Mesenchymal stem cell (in vitro differentiated cells and primary cell): Measurements from ENCODE around the gene KNTC1.
"Not testable (repeated sequence)": the region's sequence is repeated elsewhere in the genome, so short reads cannot be mapped to it uniquely, and the experiment has no call there.

Source experiments
- DNase-seq: peaks from one replicate; pipeline ENCODE4 v3.0.0-alpha.2; 2013
- H2AFZ ChIP-seq: one replicate; pipeline ENCODE4 v1.6.1; 2013; ENCODE audit warnings: low read depth, mild to moderate bottlenecking, control low read depth, inconsistent platforms, low read length, moderate library complexity
- H2AK5ac ChIP-seq: 2 replicates; pipeline ENCODE4 v1.6.1; 2013; ENCODE audit warnings: low read length, moderate library complexity, mild to moderate bottlenecking, inconsistent platforms; ENCODE audit not compliant: severe bottlenecking
- H2BK120ac ChIP-seq: one replicate; pipeline ENCODE4 v1.6.1; 2013; ENCODE audit warnings: low read depth, mild to moderate bottlenecking, inconsistent platforms, low read length, moderate library complexity
- H2BK12ac ChIP-seq, 2 experiments: one replicate each; pipeline ENCODE4 v1.6.1; 2013; ENCODE audit warnings: inconsistent platforms in 2 of 2, low read length in 2 of 2, mild to moderate bottlenecking in 2 of 2, moderate library complexity in 2 of 2, control low read depth in 1 of 2
- H2BK15ac ChIP-seq: one replicate; pipeline ENCODE4 v1.6.1; 2013; ENCODE audit warnings: mild to moderate bottlenecking, low read depth, inconsistent platforms; ENCODE audit not compliant: poor library complexity, severe bottlenecking
- H2BK5ac ChIP-seq: 2 replicates; pipeline ENCODE4 v1.6.1; 2013; ENCODE audit warnings: low read depth, mild to moderate bottlenecking, low read length, control low read depth, inconsistent platforms; ENCODE audit not compliant: poor library complexity, severe bottlenecking
- H3K14ac ChIP-seq, 2 experiments: one replicate each; pipeline ENCODE4 v1.6.1; 2013; ENCODE audit warnings: inconsistent platforms in 2 of 2, low read length in 2 of 2, control low read depth in 1 of 2, mild to moderate bottlenecking in 1 of 2, moderate library complexity in 1 of 2
- H3K18ac ChIP-seq, 2 experiments: one replicate each; pipeline ENCODE4 v1.6.1; 2013; ENCODE audit warnings: inconsistent platforms in 2 of 2, low read length in 2 of 2, control low read depth in 1 of 2, low read depth in 1 of 2, mild to moderate bottlenecking in 1 of 2
- H3K23ac ChIP-seq, 2 experiments: one replicate each; pipeline ENCODE4 v1.6.1; 2013; ENCODE audit warnings: inconsistent platforms in 2 of 2, low read length in 2 of 2, mild to moderate bottlenecking in 2 of 2, moderate library complexity in 2 of 2, control low read depth in 1 of 2
- H3K27ac ChIP-seq: 2 replicates; pipeline ENCODE4 v1.5.1; 2013; ENCODE audit warnings: mild to moderate bottlenecking, moderate library complexity, low read length, control low read depth, inconsistent platforms; ENCODE audit not compliant: poor library complexity, severe bottlenecking
- H3K27me3 ChIP-seq, 2 experiments: 2 replicates each; pipeline versions ENCODE4 v1.6.1 to v1.7.0; 2013; ENCODE audit warnings: low read length in 2 of 2, mild to moderate bottlenecking in 2 of 2, moderate library complexity in 2 of 2, control low read depth in 1 of 2, inconsistent platforms in 1 of 2; ENCODE audit not compliant: control insufficient read depth in 1 of 2, insufficient read depth in 1 of 2
- H3K36me3 ChIP-seq, 2 experiments: 2 replicates each; pipeline versions ENCODE4 v1.6.1 to v1.7.0; 2013; ENCODE audit warnings: low read length in 2 of 2, control low read depth in 1 of 2, inconsistent platforms in 1 of 2, low read depth in 1 of 2, mild to moderate bottlenecking in 1 of 2; ENCODE audit not compliant: insufficient read depth in 2 of 2, control insufficient read depth in 1 of 2
- H3K4ac ChIP-seq, 2 experiments: one replicate each; pipeline ENCODE4 v1.6.1; 2013; ENCODE audit warnings: inconsistent platforms in 2 of 2, low read length in 2 of 2, mild to moderate bottlenecking in 2 of 2, moderate library complexity in 2 of 2, control low read depth in 1 of 2, low read depth in 1 of 2
- H3K4me1 ChIP-seq: 2 replicates; pipeline ENCODE4 v1.6.1; 2013; ENCODE audit warnings: low read depth, low read length, control low read depth; ENCODE audit not compliant: control insufficient read depth, insufficient read depth
- H3K4me2 ChIP-seq: 2 replicates; pipeline ENCODE4 v1.6.1; 2013; ENCODE audit warnings: low read length, mild to moderate bottlenecking, inconsistent platforms; ENCODE audit not compliant: poor library complexity, severe bottlenecking
- H3K4me3 ChIP-seq, 2 experiments: 2 replicates each; pipeline versions ENCODE4 v1.5.1 to v1.7.0; 2013; ENCODE audit warnings: low read length in 2 of 2, mild to moderate bottlenecking in 2 of 2, control low read depth in 1 of 2, low read depth in 1 of 2; ENCODE audit not compliant: insufficient read depth in 1 of 2
- H3K79me1 ChIP-seq: replicated peaks from 2 replicates; pipeline ENCODE4 v1.6.1; 2013; ENCODE audit warnings: mild to moderate bottlenecking, control low read depth, low read length, inconsistent platforms; ENCODE audit not compliant: poor library complexity, severe bottlenecking
- H3K9ac ChIP-seq: 2 replicates; pipeline ENCODE4 v1.7.0; 2013; ENCODE audit warnings: mild to moderate bottlenecking, low read length, moderate library complexity
- H3K9me3 ChIP-seq: 2 replicates; pipeline ENCODE4 v1.7.0; 2013; ENCODE audit warnings: mild to moderate bottlenecking, low read length; ENCODE audit not compliant: control insufficient read depth
- H4K8ac ChIP-seq: one replicate; pipeline ENCODE4 v1.6.1; 2013; ENCODE audit warnings: inconsistent platforms, mild to moderate bottlenecking, low read length, moderate library complexity
- H4K91ac ChIP-seq: one replicate; pipeline ENCODE4 v1.6.1; 2013; ENCODE audit warnings: mild to moderate bottlenecking, low read length, inconsistent platforms
- WGBS: methylation state at CpG from one replicate; pipeline ENCODE4 v1.1.7; 2013; ENCODE audit warnings: mixed read lengths; 5-methylcytosine and 5-hydroxymethylcytosine counted together

Gene KNTC1

DNA sequence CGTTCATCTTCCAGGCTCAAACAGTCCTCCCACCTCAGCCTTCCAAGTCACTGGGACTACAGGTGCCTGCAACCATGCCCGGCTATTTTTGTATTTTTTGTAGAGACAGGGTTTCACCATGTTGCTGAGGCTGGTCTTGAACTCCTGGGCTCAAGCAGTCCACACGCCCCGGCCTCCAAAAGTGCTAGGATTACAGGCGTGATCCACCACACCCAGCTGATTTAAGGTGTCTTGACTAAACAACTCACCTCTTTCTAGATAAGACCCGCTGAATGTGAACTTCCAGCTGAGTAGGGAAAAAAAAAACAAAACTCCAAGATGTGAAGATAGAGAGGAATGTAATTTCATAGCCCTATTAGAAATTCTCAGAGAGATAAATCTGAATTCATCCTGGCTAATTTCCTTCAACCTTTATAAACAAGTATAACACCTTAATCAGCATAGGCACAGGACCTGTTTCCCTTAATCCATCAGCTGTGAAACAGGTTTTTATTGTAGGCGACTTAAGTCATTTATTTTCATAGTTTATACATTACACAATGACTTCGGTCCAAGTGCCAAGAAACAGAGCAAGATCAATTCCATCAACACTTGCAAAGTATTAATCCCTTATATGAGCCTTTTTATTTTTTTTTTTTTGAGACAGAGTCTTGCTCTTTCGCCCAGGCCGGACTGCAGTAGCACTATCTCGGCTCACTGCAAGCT is 124.6 kb downstream of the KNTC1 start:
- H3K14ac ChIP-seq: no peak overlapping the region
- no peak overlapping the region for H3K23ac ChIP-seq
- no peak overlapping the region for H3K4me2 ChIP-seq
- no peaks in the 10 kb centered on the region for H3K9me3 ChIP-seq
- no peak overlapping the region for H2BK120ac ChIP-seq
- H3K79me1 ChIP-seq: no peaks in the 10 kb centered on the region
- no peak overlapping the region for H3K4me3 ChIP-seq
- no peak overlapping the region for H4K8ac ChIP-seq
- H2BK5ac ChIP-seq: no peak overlapping the region
- no peak overlapping the region for H2AK5ac ChIP-seq
- H3K4me1 ChIP-seq: no peaks in the 10 kb centered on the region
- H3K9ac ChIP-seq: no peak overlapping the region
- H4K91ac ChIP-seq: no peak overlapping the region
- DNase-seq: no peak
- no peak overlapping the region for H2BK12ac ChIP-seq
- H3K36me3 ChIP-seq: no peaks in the 10 kb centered on the region
- H3K4ac ChIP-seq: no peak overlapping the region
- H2BK15ac ChIP-seq: no peak overlapping the region
- WGBS: 90% methylated on average over 8 of the region's 11 CpGs
- no peaks in the 10 kb centered on the region for H3K27me3 ChIP-seq
- no peak overlapping the region for H3K27ac ChIP-seq
- H3K18ac ChIP-seq: no peak overlapping the region
- H2AFZ ChIP-seq: no peak overlapping the region

DNA sequence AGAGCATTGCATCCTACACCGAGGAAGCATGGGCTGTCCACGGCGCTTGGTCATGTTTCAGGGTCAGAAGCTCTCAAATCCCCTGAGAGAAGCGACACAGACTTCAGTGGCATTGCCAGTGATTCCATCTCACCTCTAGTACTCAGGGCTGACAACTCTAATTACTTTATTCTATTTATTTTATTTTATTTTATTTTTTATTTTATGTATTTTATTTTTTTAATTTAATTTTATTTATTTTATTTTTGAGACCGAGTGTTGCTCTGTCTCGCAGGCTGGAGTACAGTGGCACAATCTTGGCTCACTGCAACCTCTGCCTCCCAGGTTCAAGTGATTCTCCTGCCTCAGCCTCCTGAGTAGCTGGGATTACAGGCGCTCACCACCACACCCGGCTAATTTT is 126.2 kb downstream of the KNTC1 start:
- not testable (repeated sequence) for H3K36me3 ChIP-seq, H3K27ac ChIP-seq, H3K4ac ChIP-seq, H2BK120ac ChIP-seq, H3K4me1 ChIP-seq, H4K91ac ChIP-seq, H2BK5ac ChIP-seq, H3K9me3 ChIP-seq, H4K8ac ChIP-seq, H3K79me1 ChIP-seq, H3K27me3 ChIP-seq, H3K18ac ChIP-seq, H3K14ac ChIP-seq, H3K4me2 ChIP-seq, H2BK15ac ChIP-seq, H2AFZ ChIP-seq, DNase-seq, H3K4me3 ChIP-seq, H2AK5ac ChIP-seq, H3K9ac ChIP-seq, H3K23ac ChIP-seq
- peak overlapping the region in 1 of 2 experiments; percentile 15 for H2BK12ac ChIP-seq
- WGBS: 97% methylated on average over 7 of the region's 8 CpGs

DNA sequence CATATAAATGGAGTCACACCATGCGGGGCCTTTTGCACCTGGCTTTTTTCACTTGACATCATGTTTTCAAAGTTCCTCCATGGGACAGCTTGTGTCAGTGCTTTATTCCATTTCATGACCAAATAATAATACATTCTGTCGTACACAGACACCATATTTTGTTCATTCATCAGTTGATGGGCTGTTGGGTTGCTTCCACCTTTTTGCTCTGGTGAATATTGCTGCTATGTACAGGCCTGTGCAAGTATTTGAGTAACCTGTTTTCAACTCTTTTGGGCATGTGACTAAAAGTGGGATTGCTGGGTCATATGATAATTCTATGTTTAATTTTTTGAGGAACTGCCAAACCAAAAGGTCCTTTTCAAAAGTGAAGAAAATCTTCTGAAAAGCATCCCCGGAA is 129.2 kb downstream of the KNTC1 start:
- Histone ChIP-seq H3K18ac (no peak overlapping the region), H2BK120ac (no peak overlapping the region), H2BK12ac (no peak overlapping the region), H3K9me3 (no peaks in the 10 kb centered on the region), H4K91ac (no peak overlapping the region), H3K23ac (no peak overlapping the region), H2AK5ac (no peak overlapping the region), H3K27me3 (no peaks in the 10 kb centered on the region), H3K4me1 (no peaks in the 10 kb centered on the region), H3K4me3 (no peak overlapping the region), H3K36me3 (no peaks in the 10 kb centered on the region), H3K9ac (no peak overlapping the region), H4K8ac (no peak overlapping the region), H2BK15ac (no peak overlapping the region), H2AFZ (no peak overlapping the region), H3K4me2 (no peak overlapping the region), H3K27ac (no peak overlapping the region), H3K79me1 (no peaks in the 10 kb centered on the region), H3K14ac (no peak overlapping the region), H2BK5ac (no peak overlapping the region), H3K4ac (no peak overlapping the region)
- WGBS: 100% methylated on average over 3 of the region's 3 CpGs
- no peak for DNase-seq

DNA sequence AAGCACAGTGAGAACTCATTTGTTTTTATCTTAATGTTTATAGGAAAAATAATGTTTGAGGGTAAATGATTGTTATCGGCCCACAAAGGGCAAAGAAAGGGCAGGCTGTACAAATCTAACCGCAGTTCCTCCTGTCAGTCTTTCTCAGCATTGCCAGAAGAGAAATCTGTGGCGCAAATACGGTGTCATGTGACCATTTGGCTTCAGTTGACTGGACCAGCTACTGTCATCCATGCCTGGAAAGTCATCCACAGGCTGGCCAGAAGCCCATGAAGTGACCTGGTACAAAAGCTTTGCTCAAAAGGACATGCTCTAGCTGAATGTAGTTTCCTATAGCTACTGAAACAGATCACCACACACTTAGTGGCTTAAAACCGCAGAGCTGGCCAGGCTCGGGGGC is 132.5 kb downstream of the KNTC1 start:
- no peak overlapping the region for H2BK5ac ChIP-seq
- WGBS: 95% methylated on average over 6 of the region's 6 CpGs
- H3K4me1 ChIP-seq: no peaks in the 10 kb centered on the region
- no peaks in the 10 kb centered on the region for H3K9me3 ChIP-seq
- no peak overlapping the region for H3K27ac ChIP-seq
- H3K79me1 ChIP-seq: no peaks in the 10 kb centered on the region
- H2AK5ac ChIP-seq: no peak overlapping the region
- H2AFZ ChIP-seq: no peak overlapping the region
- H3K4me3 ChIP-seq: no peak overlapping the region
- H3K14ac ChIP-seq: no peak overlapping the region
- DNase-seq: peak; percentile 46
- no peaks in the 10 kb centered on the region for H3K36me3 ChIP-seq
- no peak overlapping the region for H3K9ac ChIP-seq
- no peak overlapping the region for H4K8ac ChIP-seq
- H3K18ac ChIP-seq: no peak overlapping the region
- no peaks in the 10 kb centered on the region for H3K27me3 ChIP-seq
- H2BK15ac ChIP-seq: no peak overlapping the region
- no peak overlapping the region for H2BK12ac ChIP-seq
- H3K4ac ChIP-seq: no peak overlapping the region
- H3K23ac ChIP-seq: no peak overlapping the region
- H2BK120ac ChIP-seq: no peak overlapping the region
- H4K91ac ChIP-seq: no peak overlapping the region
- no peak overlapping the region for H3K4me2 ChIP-seq
